Measurements from ENCODE around the gene MTURN. TPM values are rescaled to one million over a fixed set of nuclear protein-coding genes. Genes with fewer than 3 reads are reported as not detected.

MTURN gene
- total and polyA plus RNA-seq, 2 donors (not counting 3 experiments of a cell fraction or from before 2014, with no cell fraction given), result 4.9 to 6.6 TPM

DNA sequence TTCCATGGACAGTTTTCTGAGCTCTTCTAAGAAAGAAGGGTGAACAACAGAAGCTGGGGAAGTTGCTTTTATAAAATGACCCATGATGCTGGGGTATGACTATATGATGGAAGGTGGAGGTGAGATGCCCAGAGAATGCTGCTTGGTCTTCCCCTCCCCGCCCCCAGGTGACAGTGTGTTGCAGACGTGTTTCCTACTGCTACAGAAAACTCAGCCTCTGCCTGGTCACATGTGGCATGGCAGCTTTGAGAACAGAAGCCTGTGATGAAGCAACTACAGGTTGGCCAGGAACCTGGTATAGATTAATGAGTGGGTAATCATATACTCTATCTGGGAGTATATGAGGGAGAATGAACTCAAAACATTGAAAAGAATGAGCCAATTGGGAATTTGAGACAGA is 67.1 kb downstream of the MTURN start:
- no peak for TF ChIP-seq POLR2AphosphoS5 (IDR thresholded peaks at IDR 0.05; ENCODE audit: insufficient read depth, low read depth, low read length)
- Histone ChIP-seq H2AFZ (ENCODE audit: low read depth, low read length) (no peak overlapping the region), H3K4me1 (ENCODE audit: control insufficient read depth, extremely low read depth, insufficient read depth, low read length) (peaks cover 2% of the 10 kb centered on the region), H3K79me2 (ENCODE audit: control insufficient read depth, insufficient read depth, low read length) (no peaks in the 10 kb centered on the region), H3K4me2 (ENCODE audit: insufficient read depth, low read length) (no peak overlapping the region), H3K27ac (ENCODE audit: insufficient read depth, low read depth, low read length) (no peak overlapping the region), H3K9me3 (replicated peaks; ENCODE audit: control insufficient read depth, insufficient read depth, low read length) (no peaks in the 10 kb centered on the region), H3K9me1 (replicated peaks; ENCODE audit: control insufficient read depth, extremely low read depth, insufficient read depth, low read length) (no peaks in the 10 kb centered on the region), H3K9ac (replicated peaks; ENCODE audit: extremely low read depth, insufficient read depth, low read length) (no peak overlapping the region), H3K4me3 (replicated peaks in 1 of 3; ENCODE audit: insufficient read depth in 1 of 3, low read depth in 1 of 3, low read length in 3 of 3) (no peak overlapping the region), H3K27me3 (ENCODE audit: control insufficient read depth in 2 of 2, insufficient read depth in 2 of 2, low read length in 2 of 2) (peaks cover 6 to 7% of the 10 kb centered on the region in 2 experiments), H3K36me3 (ENCODE audit: control insufficient read depth in 2 of 2, extremely low read depth in 1 of 2, insufficient read depth in 2 of 2, low read length in 2 of 2) (no peaks in the 10 kb centered on the region), H4K20me1 (replicated peaks; ENCODE audit: control insufficient read depth, extremely low read depth, insufficient read depth, low read length) (no peaks in the 10 kb centered on the region)
- intact Hi-C loops (cut with micrococcal nuclease), result no loop called here
- no TSS peak for BruUV-seq (replicated peaks)
- DNase-seq (ENCODE audit: low read depth, low spot score), result no peak
- POLR2A ChIA-PET, result no interaction called here
- no peak for FAIRE-seq
- dilution Hi-C loops (cut with MboI; ENCODE audit: extremely low pct_ligation_motif_present, low sequenced_read_pairs), result no loop called here
- CTCF ChIA-PET, result no interaction called here

DNA sequence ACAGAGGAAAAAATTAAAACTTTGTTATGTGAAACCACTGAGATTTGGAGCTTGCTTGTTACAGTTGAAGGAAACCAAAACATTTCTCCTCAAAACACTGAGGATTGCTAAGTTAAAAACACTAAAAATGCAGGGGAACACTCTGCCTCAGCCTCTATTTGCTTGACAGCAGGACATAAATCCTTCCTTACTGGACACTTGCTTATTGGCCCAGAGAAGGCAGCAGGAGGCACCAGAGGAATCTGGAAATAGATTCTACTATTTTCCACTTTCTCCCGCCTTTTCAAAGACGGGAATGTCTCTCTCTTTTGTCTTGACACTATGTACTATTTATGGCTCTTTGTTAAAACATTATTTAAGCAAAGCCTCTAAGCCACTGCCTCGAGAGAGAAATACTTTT is 67.9 kb downstream of the MTURN start:
- Histone ChIP-seq H3K4me3 (replicated peaks in 1 of 3; ENCODE audit: insufficient read depth in 1 of 3, low read depth in 1 of 3, low read length in 3 of 3) (no peak overlapping the region), H3K79me2 (ENCODE audit: control insufficient read depth, insufficient read depth, low read length) (no peaks in the 10 kb centered on the region), H2AFZ (ENCODE audit: low read depth, low read length) (no peak overlapping the region), H3K4me2 (ENCODE audit: insufficient read depth, low read length) (no peak overlapping the region), H3K4me1 (ENCODE audit: control insufficient read depth, extremely low read depth, insufficient read depth, low read length) (peaks cover 3% of the 10 kb centered on the region), H3K9me3 (replicated peaks; ENCODE audit: control insufficient read depth, insufficient read depth, low read length) (no peaks in the 10 kb centered on the region), H3K9ac (replicated peaks; ENCODE audit: extremely low read depth, insufficient read depth, low read length) (no peak overlapping the region), H3K36me3 (ENCODE audit: control insufficient read depth in 2 of 2, extremely low read depth in 1 of 2, insufficient read depth in 2 of 2, low read length in 2 of 2) (no peaks in the 10 kb centered on the region), H3K27ac (ENCODE audit: insufficient read depth, low read depth, low read length) (no peak overlapping the region), H3K27me3 (ENCODE audit: control insufficient read depth in 2 of 2, insufficient read depth in 2 of 2, low read length in 2 of 2) (peaks cover 6 to 7% of the 10 kb centered on the region in 2 experiments), H4K20me1 (replicated peaks; ENCODE audit: control insufficient read depth, extremely low read depth, insufficient read depth, low read length) (no peaks in the 10 kb centered on the region), H3K9me1 (replicated peaks; ENCODE audit: control insufficient read depth, extremely low read depth, insufficient read depth, low read length) (no peaks in the 10 kb centered on the region)
- dilution Hi-C loops (cut with MboI; ENCODE audit: extremely low pct_ligation_motif_present, low sequenced_read_pairs), result no loop called here
- intact Hi-C loops (cut with micrococcal nuclease), result no loop called here
- FAIRE-seq (no peak), DNase-seq (ENCODE audit: low read depth, low spot score) (no peak)
- no peak for TF ChIP-seq FOS (IDR thresholded peaks at IDR 0.05; ENCODE audit: borderline replicate concordance, insufficient read depth, low read length)
- TF ChIP-seq JUN (IDR thresholded peaks at IDR 0.05; ENCODE audit: borderline replicate concordance, insufficient read depth, insufficient read length, low read depth), result no peak
- TF ChIP-seq, protein P1, sequence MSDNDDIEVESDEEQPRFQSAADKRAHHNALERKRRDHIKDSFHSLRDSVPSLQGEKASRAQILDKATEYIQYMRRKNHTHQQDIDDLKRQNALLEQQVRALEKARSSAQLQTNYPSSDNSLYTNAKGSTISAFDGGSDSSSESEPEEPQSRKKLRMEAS (IDR thresholded peaks at IDR 0.05; ENCODE audit: insufficient read depth, insufficient read length), result no peak
- no peak for TF ChIP-seq MYC (IDR thresholded peaks at IDR 0.05; ENCODE audit: low read depth, low read length)
- TF ChIP-seq POLR2AphosphoS5 (IDR thresholded peaks at IDR 0.05; ENCODE audit: insufficient read depth, low read depth, low read length), result no peak
- TF ChIP-seq EZH2 (IDR thresholded peaks at IDR 0.05; ENCODE audit: borderline replicate concordance, low read depth, low read length, severe bottlenecking), result no peak
- TF ChIP-seq POLR2A (IDR thresholded peaks at IDR 0.05; ENCODE audit: low read depth, low read length), result no peak
- TF ChIP-seq GATA2 (IDR thresholded peaks at IDR 0.05; ENCODE audit: insufficient read depth, insufficient read length, low read depth, low read length), result no peak
- TF ChIP-seq, protein P2, sequence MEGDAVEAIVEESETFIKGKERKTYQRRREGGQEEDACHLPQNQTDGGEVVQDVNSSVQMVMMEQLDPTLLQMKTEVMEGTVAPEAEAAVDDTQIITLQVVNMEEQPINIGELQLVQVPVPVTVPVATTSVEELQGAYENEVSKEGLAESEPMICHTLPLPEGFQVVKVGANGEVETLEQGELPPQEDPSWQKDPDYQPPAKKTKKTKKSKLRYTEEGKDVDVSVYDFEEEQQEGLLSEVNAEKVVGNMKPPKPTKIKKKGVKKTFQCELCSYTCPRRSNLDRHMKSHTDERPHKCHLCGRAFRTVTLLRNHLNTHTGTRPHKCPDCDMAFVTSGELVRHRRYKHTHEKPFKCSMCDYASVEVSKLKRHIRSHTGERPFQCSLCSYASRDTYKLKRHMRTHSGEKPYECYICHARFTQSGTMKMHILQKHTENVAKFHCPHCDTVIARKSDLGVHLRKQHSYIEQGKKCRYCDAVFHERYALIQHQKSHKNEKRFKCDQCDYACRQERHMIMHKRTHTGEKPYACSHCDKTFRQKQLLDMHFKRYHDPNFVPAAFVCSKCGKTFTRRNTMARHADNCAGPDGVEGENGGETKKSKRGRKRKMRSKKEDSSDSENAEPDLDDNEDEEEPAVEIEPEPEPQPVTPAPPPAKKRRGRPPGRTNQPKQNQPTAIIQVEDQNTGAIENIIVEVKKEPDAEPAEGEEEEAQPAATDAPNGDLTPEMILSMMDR (IDR thresholded peaks at IDR 0.05; ENCODE audit: extremely low read depth in 1 of 2, insufficient read depth in 1 of 2, low read depth in 1 of 2, low read length in 2 of 2), result no peak
- ChIA-PET CTCF (no interaction called here), POLR2A (no interaction called here)
- no TSS peak for BruUV-seq (replicated peaks)

Data from endothelial cell of umbilical vein (primary cell).